Brain microvascular endothelial cell (primary cell): ENCODE measurements around the gene RRBP1.
"Not testable (repeated sequence)": the region's sequence is repeated elsewhere in the genome, so short reads cannot be mapped to it uniquely, and the experiment has no call there.

Experiments used
- DNase-seq: peaks from one replicate; pipeline ENCODE4 v3.0.0-alpha.2; 2020
- H3K27ac ChIP-seq: fragments of 250-450 bp; sonication (Bioruptor Pico); 2 replicates; pipeline ENCODE4 v1.5.1; 2020; ENCODE audit warnings: mild to moderate bottlenecking, moderate library complexity
- H3K27me3 ChIP-seq: fragments of 250-450 bp; sonication (Bioruptor Pico); replicated peaks from 2 replicates; pipeline ENCODE4 v1.5.1; 2020; ENCODE audit warnings: mild to moderate bottlenecking
- H3K36me3 ChIP-seq: fragments of 250-450 bp; sonication (Bioruptor Pico); replicated peaks from 2 replicates; pipeline ENCODE4 v1.5.1; 2020; ENCODE audit warnings: mild to moderate bottlenecking
- H3K4me3 ChIP-seq: 2 replicates; pipeline ENCODE4 v1.5.1; 2011; ENCODE audit warnings: low read depth, mild to moderate bottlenecking, control low read depth, low read length, moderate library complexity
- CTCF ChIP-seq: IDR thresholded peaks from 2 replicates; pipeline ENCODE4 v1.5.1; 2011; ENCODE audit warnings: low read depth, mild to moderate bottlenecking, moderate library complexity, low read length, control low read depth, inconsistent platforms; ENCODE audit errors: missing control alignments
- in situ Hi-C: cut with HindIII; loops from 2 replicates; pipeline ENCODE4 v1.10.0; 2017; ENCODE audit warnings: low sequenced_read_pairs, low pct_ligation_motif_present

RRBP1 gene

GRCh38 chr20:17710379-17711266 lies 28.6 kb upstream of the RRBP1 start:
- TF ChIP-seq CTCF: no peak
- in situ Hi-C loops: no loop called here
- Histone ChIP-seq H3K27me3 (no peaks in the 10 kb centered on the region), H3K4me3 (no peak overlapping the region), H3K27ac (no peak overlapping the region), H3K36me3 (no peaks in the 10 kb centered on the region)
- no peak for DNase-seq

- no peaks in the 10 kb centered on the region for H3K27me3 ChIP-seq
- H3K4me3 ChIP-seq: no peak overlapping the region
- TF ChIP-seq CTCF: no peak
- in situ Hi-C loops: no loop called here
- no peak overlapping the region for H3K27ac ChIP-seq
- H3K36me3 ChIP-seq: no peaks in the 10 kb centered on the region
- DNase-seq: no peak
Observed at GRCh38 chr20:17709361-17710293, 27.6 kb upstream of the RRBP1 start.

GRCh38 chr20:17708675-17709360 lies 26.8 kb upstream of the RRBP1 start:
- in situ Hi-C loops: no loop called here
- TF ChIP-seq CTCF: no peak

GRCh38 chr20:17707951-17708350 lies 25.9 kb upstream of the RRBP1 start:
- H3K27me3 ChIP-seq, H3K36me3 ChIP-seq, in situ Hi-C loops, DNase-seq, H3K27ac ChIP-seq, H3K4me3 ChIP-seq: not testable (repeated sequence)

More at GRCh38 chr20:17708675-17709360, 26.8 kb upstream of the RRBP1 start:
- no peaks in the 10 kb centered on the region for H3K36me3 ChIP-seq
- H3K27me3 ChIP-seq: no peaks in the 10 kb centered on the region
- H3K4me3 ChIP-seq: no peak overlapping the region
- H3K27ac ChIP-seq: no peak overlapping the region
- DNase-seq: no peak

GRCh38 chr20:17706632-17707031 lies 24.6 kb upstream of the RRBP1 start:
- in situ Hi-C loops: no loop called here
- Histone ChIP-seq H3K27ac (no peak overlapping the region), H3K36me3 (no peaks in the 10 kb centered on the region), H3K27me3 (no peaks in the 10 kb centered on the region), H3K4me3 (no peak overlapping the region)
- DNase-seq: no peak
- no peak for TF ChIP-seq CTCF
